K562 (cell line): ENCODE measurements around the gene TMEM248. TPM values are rescaled to one million over a fixed set of nuclear protein-coding genes. Genes with fewer than 3 reads are reported as not detected.

Experiments
- CHCHD3 ChIP-seq: fragments of 250-450 bp; sonication (Bioruptor Pico); IDR thresholded peaks from 2 replicates; pipeline ENCODE4 v2.1.2; 2022; ENCODE audit warnings: mild to moderate bottlenecking
- DPF2 ChIP-seq: fragments of 450-650 bp; IDR thresholded peaks from 2 replicates; pipeline ENCODE4 v1.6.1; 2016
- ELK1 ChIP-seq: sonication (generic); formaldehyde crosslinking; IDR thresholded peaks from 2 replicates; pipeline ENCODE4 v1.8.1; 2022; ENCODE audit warnings: missing genetic modification reagents
- ESRRA ChIP-seq: fragments of 450-650 bp; IDR thresholded peaks from 2 replicates; pipeline ENCODE4 v1.6.1; 2014; ENCODE audit warnings: low read depth, mild to moderate bottlenecking, moderate library complexity, borderline replicate concordance
- ETV6 ChIP-seq, 3 experiments: fragments of 150-350 bp in 1 of 3; sonication (generic) in 1 of 3; formaldehyde crosslinking in 1 of 3; IDR thresholded peaks; 2 replicates each; pipeline versions ENCODE4 v1.6.1 to v1.8.0; 2014 to 2022; ENCODE audit warnings: borderline replicate concordance in 2 of 3, low read depth in 2 of 3, antibody characterized with exemption in 1 of 3, low read length in 1 of 3, mild to moderate bottlenecking in 1 of 3, missing genetic modification reagents in 1 of 3
- FOXA3 ChIP-seq, 2 experiments: fragments of 450-650 bp in 1 of 2; sonication (generic) in 1 of 2; formaldehyde crosslinking; IDR thresholded peaks in 1 of 2; conservative IDR thresholded peaks in 1 of 2; 2 replicates each; pipeline versions ENCODE4 v1.4.0 to v1.8.0; 2020 to 2022; ENCODE audit warnings: mild to moderate bottlenecking in 2 of 2, missing genetic modification reagents in 1 of 2
- GTF2F1 ChIP-seq: IDR thresholded peaks from 2 replicates; pipeline ENCODE4 v1.6.1; 2011; ENCODE audit warnings: low read depth, low read length, improper control_type of control experiment
- HDAC2 ChIP-seq: fragments of 450-650 bp; IDR thresholded peaks from 2 replicates; pipeline ENCODE4 v1.6.1; 2016; ENCODE audit warnings: mild to moderate bottlenecking
- HNRNPH1 ChIP-seq: fragments of 200-400 bp; formaldehyde crosslinking; optimal IDR thresholded peaks from 2 replicates; pipeline ENCODE3; 2017; ENCODE audit warnings: low read depth, mild to moderate bottlenecking, low read length, moderate library complexity
- HNRNPK ChIP-seq: fragments of 200-400 bp; formaldehyde crosslinking; IDR thresholded peaks from one replicate; pipeline ENCODE4 v1.6.1; 2018; ENCODE audit warnings: mild to moderate bottlenecking, low read depth, low read length; ENCODE audit not compliant: poor library complexity, severe bottlenecking
- JUN ChIP-seq, 2 experiments: sonication (generic) in 1 of 2; formaldehyde crosslinking in 1 of 2; IDR thresholded peaks; 2 replicates each; pipeline versions ENCODE4 v1.6.1 to v1.8.0; 2012 to 2022; ENCODE audit warnings: borderline replicate concordance in 2 of 2, mild to moderate bottlenecking in 2 of 2, improper control_type of control experiment in 1 of 2, low read depth in 1 of 2, low read length in 1 of 2, missing genetic modification reagents in 1 of 2
- JUND ChIP-seq, 2 experiments: IDR thresholded peaks; 2 replicates in 1 of 2; 3 replicates in 1 of 2; pipeline ENCODE4 v1.6.1; 2011; ENCODE audit warnings: borderline replicate concordance in 2 of 2, low read depth in 2 of 2, low read length in 2 of 2, improper control_type of control experiment in 1 of 2, missing biosample characterization in 1 of 2, missing genetic modification characterization in 1 of 2, missing genetic modification reagents in 1 of 2
- KAT2B ChIP-seq: IDR thresholded peaks from one replicate; pipeline ENCODE4 v1.6.1; 2012; ENCODE audit warnings: low read depth, mild to moderate bottlenecking, control low read depth, inconsistent platforms, low read length, moderate library complexity
- KDM5B ChIP-seq: fragments of 200-600 bp; sonication (generic); IDR thresholded peaks from 2 replicates; pipeline ENCODE4 v1.6.1; 2012; ENCODE audit warnings: low read depth, mild to moderate bottlenecking, moderate library complexity, low read length, control low read depth, inconsistent platforms; ENCODE audit not compliant: insufficient replicate concordance
- NR1H2 ChIP-seq: sonication (generic); formaldehyde crosslinking; IDR thresholded peaks from 2 replicates; pipeline ENCODE4 v1.4.0; 2020; ENCODE audit warnings: mild to moderate bottlenecking, missing genetic modification reagents
- NR2C2 ChIP-seq, 2 experiments: fragments of 200-800 bp in 1 of 2; sonication (Bioruptor generic) in 1 of 2; sonication (generic) in 1 of 2; formaldehyde crosslinking in 1 of 2; IDR thresholded peaks; 2 replicates each; pipeline versions ENCODE4 v1.6.1 to v1.8.0; 2016 to 2022; ENCODE audit warnings: mild to moderate bottlenecking in 1 of 2, missing compliant biosample characterization in 1 of 2, missing genetic modification characterization in 1 of 2, missing genetic modification reagents in 1 of 2
- RBM15 ChIP-seq: fragments of 200-400 bp; formaldehyde crosslinking; IDR thresholded peaks from 2 replicates; pipeline ENCODE4 v1.6.1; 2018; ENCODE audit warnings: mild to moderate bottlenecking, low read length, moderate library complexity; ENCODE audit not compliant: insufficient read depth
- SIN3B ChIP-seq: fragments of 450-650 bp; IDR thresholded peaks from 2 replicates; pipeline ENCODE4 v1.6.1; 2017; ENCODE audit warnings: low read depth, mild to moderate bottlenecking, moderate library complexity
- SMARCA4 ChIP-seq: fragments of 450-650 bp; IDR thresholded peaks from 2 replicates; pipeline ENCODE4 v1.6.1; 2016
- TAF7 ChIP-seq: fragments of 450-650 bp; IDR thresholded peaks from 2 replicates; pipeline ENCODE4 v1.6.1; 2016; ENCODE audit warnings: missing genetic modification characterization, missing compliant biosample characterization
- TARDBP ChIP-seq: fragments of 450-650 bp; IDR thresholded peaks from 2 replicates; pipeline ENCODE4 v1.6.1; 2016
- TEAD4 ChIP-seq, 2 experiments: sonication (generic) in 1 of 2; formaldehyde crosslinking in 1 of 2; IDR thresholded peaks; 2 replicates each; pipeline versions ENCODE4 v1.6.1 to v1.8.0; 2012 to 2022; ENCODE audit warnings: borderline replicate concordance in 1 of 2, inconsistent platforms in 1 of 2, low read length in 1 of 2, mild to moderate bottlenecking in 1 of 2, missing genetic modification reagents in 1 of 2
- TRIM28 ChIP-seq: fragments of 450-650 bp; IDR thresholded peaks from 2 replicates; pipeline ENCODE4 v1.6.1; 2017
- ZFX ChIP-seq: sonication (generic); formaldehyde crosslinking; IDR thresholded peaks from 2 replicates; pipeline ENCODE4 v1.8.0; 2022; ENCODE audit warnings: mild to moderate bottlenecking, missing genetic modification reagents, moderate library complexity
- ZNF124 ChIP-seq: sonication (generic); formaldehyde crosslinking; IDR thresholded peaks from 2 replicates; pipeline ENCODE4 v1.8.1; 2022; ENCODE audit warnings: missing genetic modification reagents
- ZNF384 ChIP-seq: IDR thresholded peaks from 2 replicates; pipeline ENCODE4 v1.6.1; 2012; ENCODE audit warnings: low read depth, low read length, improper control_type of control experiment
- ZNF408 ChIP-seq: fragments of 250-450 bp; sonication (Bioruptor Pico); IDR thresholded peaks from 2 replicates; pipeline ENCODE4 v1.4.0; 2020; ENCODE audit warnings: low read depth, mild to moderate bottlenecking, moderate library complexity
- ZNF561 ChIP-seq: fragments of 450-650 bp; formaldehyde crosslinking; conservative IDR thresholded peaks from 2 replicates; pipeline ENCODE4 v1.4.0; 2020; ENCODE audit warnings: mild to moderate bottlenecking, moderate library complexity
- polyA plus RNA-seq, 8 experiments: library from polyadenylated mRNA; depleted of rRNA in 4 of 8; stranded (reverse) in 5 of 8; unstranded in 3 of 8; fragments of >200 nt; fragmentation: Nextera tagmentation in 2 of 8; fragmentation: Illumina TruSeq in 1 of 8; extraction: Ambion mirVana in 2 of 8; extraction: Trizol in 1 of 8; gene quantifications; 2 replicates each; pipeline versions ENCODE4 v1.2.1 to v1.2.3, GENCODE V29; 2011 to 2014; ENCODE audit warnings: inconsistent platforms in 1 of 8, missing spikeins in 1 of 8
- total RNA-seq, 7 experiments: library from RNA; depleted of rRNA in 6 of 7; stranded (reverse); fragments of >200 nt in 6 of 7; fragmentation: Illumina TruSeq in 2 of 7; extraction: Trizol in 2 of 7; gene quantifications; 2 replicates each; pipeline versions ENCODE4 v1.2.1 to v1.2.3, GENCODE V29; 2011 to 2021; ENCODE audit warnings: low replicate concordance in 1 of 7

Gene TMEM248
- total and polyA plus RNA-seq, 9 of the 15 experiments (the other 6 are each of a cell fraction or from before 2014, with no cell fraction given), result 6.3 to 132 (median 64.4) TPM

GRCh38 chr7:66920769-66921395 lies at the start of gene TMEM248 (continued):
- TF ChIP-seq JUN (IDR thresholded peaks at IDR 0.05; ENCODE audit: borderline replicate concordance, low read depth, low read length) (peak; percentile 77; the same call in 1 of the 2 replicates), JUN (CRISPR knock-in tag; IDR thresholded peaks at IDR 0.05; ENCODE audit: borderline replicate concordance) (peak; percentile 87; the same call in 1 of the 2 replicates), NR2C2 (CRISPR knock-in tag; IDR thresholded peaks at IDR 0.05) (peak; percentile 100), NR2C2 (tag; IDR thresholded peaks at IDR 0.05) (peak; percentile 100), SIN3B (peak; percentile 51), ZNF124 (no peak), ZNF384 (peak; percentile 100), TAF7 (tag) (peak; percentile 71), TARDBP (peak; percentile 93), ESRRA (peak; percentile 83), ZNF561 (CRISPR knock-in tag) (no peak), HNRNPH1 (no peak), TRIM28 (peak; percentile 63; the same call in 1 of the 2 replicates), NR1H2 (CRISPR knock-in tag) (no peak), JUND (IDR thresholded peaks at IDR 0.05; ENCODE audit: borderline replicate concordance, low read depth, low read length) (peak; percentile 76), JUND (tag; IDR thresholded peaks at IDR 0.05; ENCODE audit: borderline replicate concordance, low read depth, low read length) (peak; percentile 84; the same call in 2 of the 3 replicates), KAT2B (no peak), TEAD4 (IDR thresholded peaks at IDR 0.05; ENCODE audit: low read length) (peak; percentile 60), TEAD4 (CRISPR knock-in tag; IDR thresholded peaks at IDR 0.05; ENCODE audit: borderline replicate concordance) (no peak), SMARCA4 (peak; percentile 75), ZNF408 (no peak), ZFX (peak; percentile 78), KDM5B (peak; percentile 81), HNRNPK (no peak), CHCHD3 (CRISPR knock-in tag) (no peak), FOXA3 (CRISPR knock-in tag; conservative IDR thresholded peaks at IDR 0.05 in 1 of 2, IDR thresholded peaks at IDR 0.05 in 1 of 2) (0 out of 4 replicates have a peak, but pooled peaks of 1 of the 2 experiments have one; percentile 19), ETV6 (IDR thresholded peaks at IDR 0.05; ENCODE audit: borderline replicate concordance in 1 of 2, low read depth in 2 of 2, low read length in 1 of 2) (no peak), ETV6 (CRISPR knock-in tag; IDR thresholded peaks at IDR 0.05; ENCODE audit: borderline replicate concordance) (no peak), RBM15 (no peak), GTF2F1 (no peak), DPF2 (peak; percentile 89), HDAC2 (peak; percentile 99), ELK1 (CRISPR knock-in tag) (no peak)
